Uterus (tissue), 2 donors: ENCODE results near the gene TDRD1.

ENCODE experiments used
- POLR2A ChIP-seq, 2 donors: fragments of 450-650 bp; IDR thresholded peaks; one replicate each; pipeline ENCODE4 v1.6.1; 2016; ENCODE audit warnings: antibody characterized with exemption in 2 of 2, mild to moderate bottlenecking in 1 of 2, moderate library complexity in 1 of 2
- TF ChIP-seq, protein P1 (sequence below), 4 experiments: fragments of 200-600 bp in 2 of 4; fragments of 450-650 bp in 2 of 4; sonication (generic) in 2 of 4; IDR thresholded peaks; one replicate each; pipeline ENCODE4 v1.5.1; 2016 to 2019; ENCODE audit warnings: antibody characterized with exemption in 4 of 4, mild to moderate bottlenecking in 2 of 4, moderate library complexity in 1 of 4

DNA sequence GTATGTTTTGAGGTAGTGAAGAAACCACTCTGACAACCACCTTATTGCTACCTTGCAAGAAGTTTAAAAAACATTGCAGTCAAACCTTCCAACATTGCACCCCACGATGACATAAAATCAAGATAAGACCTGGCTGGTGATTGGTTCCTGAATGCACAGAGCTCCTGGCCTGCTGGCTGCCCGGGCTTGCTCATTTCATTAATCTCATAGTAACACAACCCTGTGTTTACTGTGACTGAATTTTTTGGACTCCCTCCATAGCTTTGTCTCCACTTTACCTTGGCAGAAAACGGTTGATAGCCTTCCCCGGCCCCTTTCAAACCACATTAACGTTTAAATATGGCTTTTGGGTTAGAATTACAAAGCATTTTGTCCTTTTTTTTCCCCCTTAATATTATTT, 87.4 kb downstream of the TDRD1 start:
- TF ChIP-seq, protein P1, sequence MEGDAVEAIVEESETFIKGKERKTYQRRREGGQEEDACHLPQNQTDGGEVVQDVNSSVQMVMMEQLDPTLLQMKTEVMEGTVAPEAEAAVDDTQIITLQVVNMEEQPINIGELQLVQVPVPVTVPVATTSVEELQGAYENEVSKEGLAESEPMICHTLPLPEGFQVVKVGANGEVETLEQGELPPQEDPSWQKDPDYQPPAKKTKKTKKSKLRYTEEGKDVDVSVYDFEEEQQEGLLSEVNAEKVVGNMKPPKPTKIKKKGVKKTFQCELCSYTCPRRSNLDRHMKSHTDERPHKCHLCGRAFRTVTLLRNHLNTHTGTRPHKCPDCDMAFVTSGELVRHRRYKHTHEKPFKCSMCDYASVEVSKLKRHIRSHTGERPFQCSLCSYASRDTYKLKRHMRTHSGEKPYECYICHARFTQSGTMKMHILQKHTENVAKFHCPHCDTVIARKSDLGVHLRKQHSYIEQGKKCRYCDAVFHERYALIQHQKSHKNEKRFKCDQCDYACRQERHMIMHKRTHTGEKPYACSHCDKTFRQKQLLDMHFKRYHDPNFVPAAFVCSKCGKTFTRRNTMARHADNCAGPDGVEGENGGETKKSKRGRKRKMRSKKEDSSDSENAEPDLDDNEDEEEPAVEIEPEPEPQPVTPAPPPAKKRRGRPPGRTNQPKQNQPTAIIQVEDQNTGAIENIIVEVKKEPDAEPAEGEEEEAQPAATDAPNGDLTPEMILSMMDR (IDR thresholded peaks at IDR 0.05): no peak
- no peak for TF ChIP-seq POLR2A (IDR thresholded peaks at IDR 0.05)
